ENCODE results near the gene KCTD4.
"Not testable (repeated sequence)": the region's sequence is repeated elsewhere in the genome, so short reads cannot be mapped to it uniquely, and the experiment has no call there.

Gene KCTD4

GRCh38 chr13:45200701-45201232 lies at the start of gene KCTD4:
KCTD4 (minus strand) TSS chr13:45201045; CDS start chr13:45194567, 6,478 bp downstream.
- Histone ChIP-seq H3K9me3 (replicated peaks; ENCODE audit: insufficient read depth, low read length) (no peaks in the 10 kb centered on the region), H3F3A (ENCODE audit: insufficient read depth, low read length) (peaks cover 16% of the 10 kb centered on the region), H3K4me1 (ENCODE audit: low read length) (peaks cover 27% of the 10 kb centered on the region), H3K4me2 (ENCODE audit: low read depth, low read length) (no peak within 1 kb of the TSS), H3K4me3 (ENCODE audit: low read length) (no peak within 1 kb of the TSS), H3K9me2 (replicated peaks; ENCODE audit: insufficient read depth, low read length) (no peaks in the 10 kb centered on the region), H3K9ac (ENCODE audit: low read length) (no peak within 1 kb of the TSS), H3K79me2 (ENCODE audit: low read length) (peaks cover 5% of the 10 kb centered on the region; the same call in 1 of the 2 replicates), H2AFZ (ENCODE audit: low read length) (no peak within 1 kb of the TSS), H3K27me3 (replicated peaks; ENCODE audit: insufficient read depth, low read length) (no peaks in the 10 kb centered on the region), H4K20me1 (ENCODE audit: insufficient read depth, low read length) (no peaks in the 10 kb centered on the region), H3K36me3 (replicated peaks; ENCODE audit: insufficient read depth, low read length) (no peaks in the 10 kb centered on the region), H3K27ac (ENCODE audit: low read length) (no peak within 1 kb of the TSS)
- DNase-seq = no peak
- no peak for TF ChIP-seq CTCF (IDR thresholded peaks at IDR 0.05; ENCODE audit: low read length)
- TF ChIP-seq EZH2phosphoT487 (IDR thresholded peaks at IDR 0.05; ENCODE audit: low read length) = no peak
- TF ChIP-seq EZH2 (optimal IDR thresholded peaks at IDR 0.05; ENCODE audit: low read depth, low read length) = no peak

- TF ChIP-seq EZH2phosphoT487 (IDR thresholded peaks at IDR 0.05; ENCODE audit: low read length) = no peak
- no peak for TF ChIP-seq EZH2 (optimal IDR thresholded peaks at IDR 0.05; ENCODE audit: low read depth, low read length)
- TF ChIP-seq CTCF (IDR thresholded peaks at IDR 0.05; ENCODE audit: low read length) = no peak
- no peaks in the 10 kb centered on the region for H3K79me2 ChIP-seq (ENCODE audit: low read length)
- no peak for DNase-seq
- no peak overlapping the region for H3K4me2 ChIP-seq (ENCODE audit: low read depth, low read length)
- H3F3A ChIP-seq (ENCODE audit: insufficient read depth, low read length) = no peaks in the 10 kb centered on the region
- H4K20me1 ChIP-seq (ENCODE audit: insufficient read depth, low read length) = no peaks in the 10 kb centered on the region
- H3K9me2 ChIP-seq (replicated peaks; ENCODE audit: insufficient read depth, low read length) = no peaks in the 10 kb centered on the region
- no peaks in the 10 kb centered on the region for H3K9me3 ChIP-seq (replicated peaks; ENCODE audit: insufficient read depth, low read length)
- no peaks in the 10 kb centered on the region for H3K27me3 ChIP-seq (replicated peaks; ENCODE audit: insufficient read depth, low read length)
- H3K4me1 ChIP-seq (ENCODE audit: low read length) = no peaks in the 10 kb centered on the region
- no peak overlapping the region for H3K4me3 ChIP-seq (ENCODE audit: low read length)
- H2AFZ ChIP-seq (ENCODE audit: low read length) = no peak overlapping the region
- H3K27ac ChIP-seq (ENCODE audit: low read length) = no peak overlapping the region
- no peaks in the 10 kb centered on the region for H3K36me3 ChIP-seq (replicated peaks; ENCODE audit: insufficient read depth, low read length)
- H3K9ac ChIP-seq (ENCODE audit: low read length) = no peak overlapping the region
Measured at GRCh38 chr13:45249662-45250061, 48.8 kb upstream of the KCTD4 start.

GRCh38 chr13:45244736-45245135 lies 43.9 kb upstream of the KCTD4 start:
- not testable (repeated sequence) for H3K4me3 ChIP-seq (ENCODE audit: low read length); DNase-seq; H3F3A ChIP-seq (ENCODE audit: insufficient read depth, low read length)

GRCh38 chr13:45243077-45243476 lies 42.2 kb upstream of the KCTD4 start:
- Histone ChIP-seq H4K20me1 (ENCODE audit: insufficient read depth, low read length) (no peaks in the 10 kb centered on the region), H3F3A (ENCODE audit: insufficient read depth, low read length) (no peaks in the 10 kb centered on the region), H3K79me2 (ENCODE audit: low read length) (no peaks in the 10 kb centered on the region), H3K9ac (ENCODE audit: low read length) (no peak overlapping the region), H3K36me3 (replicated peaks; ENCODE audit: insufficient read depth, low read length) (no peaks in the 10 kb centered on the region), H3K9me3 (replicated peaks; ENCODE audit: insufficient read depth, low read length) (no peaks in the 10 kb centered on the region), H3K4me1 (ENCODE audit: low read length) (no peaks in the 10 kb centered on the region), H2AFZ (ENCODE audit: low read length) (no peak overlapping the region), H3K9me2 (replicated peaks; ENCODE audit: insufficient read depth, low read length) (no peaks in the 10 kb centered on the region), H3K4me3 (ENCODE audit: low read length) (no peak overlapping the region), H3K27ac (ENCODE audit: low read length) (no peak overlapping the region), H3K27me3 (replicated peaks; ENCODE audit: insufficient read depth, low read length) (no peaks in the 10 kb centered on the region), H3K4me2 (ENCODE audit: low read depth, low read length) (no peak overlapping the region)
- TF ChIP-seq CTCF (IDR thresholded peaks at IDR 0.05; ENCODE audit: low read length) (no peak), EZH2 (optimal IDR thresholded peaks at IDR 0.05; ENCODE audit: low read depth, low read length) (no peak), EZH2phosphoT487 (IDR thresholded peaks at IDR 0.05; ENCODE audit: low read length) (no peak)
- no peak for DNase-seq

More at GRCh38 chr13:45244736-45245135, 43.9 kb upstream of the KCTD4 start:
- not testable (repeated sequence) for H3K4me1 ChIP-seq (ENCODE audit: low read length); H3K9me2 ChIP-seq (replicated peaks; ENCODE audit: insufficient read depth, low read length); H3K9me3 ChIP-seq (replicated peaks; ENCODE audit: insufficient read depth, low read length); H3K4me2 ChIP-seq (ENCODE audit: low read depth, low read length); H3K9ac ChIP-seq (ENCODE audit: low read length); H4K20me1 ChIP-seq (ENCODE audit: insufficient read depth, low read length); H2AFZ ChIP-seq (ENCODE audit: low read length); H3K79me2 ChIP-seq (ENCODE audit: low read length); H3K27me3 ChIP-seq (replicated peaks; ENCODE audit: insufficient read depth, low read length); H3K27ac ChIP-seq (ENCODE audit: low read length); H3K36me3 ChIP-seq (replicated peaks; ENCODE audit: insufficient read depth, low read length)

Data from MM.1S (cell line).